Breast epithelium (tissue), 3 donors: Measurements from ENCODE around the gene FOXE3. TPM values are rescaled to one million over a fixed set of nuclear protein-coding genes. Genes with fewer than 3 reads are reported as not detected.

Source experiments
- total RNA-seq, 3 donors: library from RNA; depleted of rRNA; stranded (reverse); fragments of >200 nt; gene quantifications; one replicate each; pipeline ENCODE4 v1.1.0, GENCODE V29; 2016

Gene FOXE3
- total RNA-seq, 3 donors from 2014 or later, result not detected

Other genes starting within 250 kb of the FOXE3 start
- 10 to 100 TPM in 2 of 3 donors, 1 to 10 TPM in 1; 2.2 to 69.4 (median 42.3) TPM for gene PDZK1IP1, start 226.2 kb upstream of the FOXE3 start, total RNA-seq
- gene TAL1, start 184.1 kb upstream of the FOXE3 start, total RNA-seq, result 1 to 10 TPM; 2.3 to 6.2 (median 5.1) TPM
- gene STIL, start 102.1 kb upstream of the FOXE3 start, total RNA-seq, result 1 to 10 TPM; 2.3 to 4.8 (median 3.2) TPM
- gene CMPK1, start 82.5 kb upstream of the FOXE3 start, total RNA-seq, result 100 to 1,000 TPM in 2 of 3 donors, 10 to 100 TPM in 1; 83.6 to 177 (median 130) TPM
- gene FOXD2, start 21.8 kb downstream of the FOXE3 start, total RNA-seq, result under 1 TPM in 2 of 3 donors, not detected in 1; 0.32 to 0.33 TPM